Neutrophil (primary cell): Measurements from ENCODE around the gene GPC5.

Source experiments
- H3K27ac ChIP-seq: fragments of 200-600 bp; sonication (generic); 2 replicates; pipeline ENCODE4 v1.5.1; 2016; ENCODE audit warnings: mild to moderate bottlenecking, moderate library complexity
- H3K27me3 ChIP-seq: fragments of 200-600 bp; sonication (generic); 2 replicates; pipeline ENCODE4 v1.6.0; 2016; ENCODE audit warnings: mild to moderate bottlenecking
- H3K36me3 ChIP-seq: fragments of 200-600 bp; sonication (generic); 2 replicates; pipeline ENCODE4 v1.5.1; 2017
- H3K4me1 ChIP-seq, 2 experiments: fragments of 200-600 bp in 1 of 2; sonication (generic) in 1 of 2; 1 replicate in 1 of 2; 2 replicates in 1 of 2; pipeline versions ENCODE4 v1.5.1 to v1.6.1; 2013 to 2016; ENCODE audit warnings: low read depth in 1 of 2, low read length in 1 of 2, mild to moderate bottlenecking in 1 of 2, moderate library complexity in 1 of 2; ENCODE audit not compliant: control insufficient read depth in 1 of 2, insufficient read depth in 1 of 2
- H3K4me3 ChIP-seq, 2 experiments: fragments of 200-600 bp in 1 of 2; sonication (generic) in 1 of 2; 1 replicate in 1 of 2; 2 replicates in 1 of 2; pipeline ENCODE4 v1.5.1; 2013 to 2016; ENCODE audit warnings: low read depth in 1 of 2, low read length in 1 of 2, mild to moderate bottlenecking in 1 of 2, moderate library complexity in 1 of 2
- H3K9me3 ChIP-seq: fragments of 200-600 bp; sonication (generic); 2 replicates; pipeline ENCODE4 v1.5.1; 2016
- CTCF ChIP-seq: fragments of 200-600 bp; sonication (generic); IDR thresholded peaks from 2 replicates; pipeline ENCODE4 v1.5.1; 2016; ENCODE audit warnings: antibody characterized with exemption

The GPC5 gene

GRCh38 chr13:92387245-92387644 lies 988.8 kb downstream of the GPC5 start:
- Histone ChIP-seq H3K27ac (no peak overlapping the region), H3K4me3 (no peak overlapping the region), H3K9me3 (no peaks in the 10 kb centered on the region), H3K36me3 (no peaks in the 10 kb centered on the region), H3K27me3 (no peaks in the 10 kb centered on the region), H3K4me1 (no peaks in the 10 kb centered on the region)
- TF ChIP-seq CTCF = no peak

GRCh38 chr13:92390217-92390616 lies 991.8 kb downstream of the GPC5 start:
- no peaks in the 10 kb centered on the region for H3K9me3 ChIP-seq
- H3K4me1 ChIP-seq = no peaks in the 10 kb centered on the region
- H3K36me3 ChIP-seq = no peaks in the 10 kb centered on the region
- no peaks in the 10 kb centered on the region for H3K27me3 ChIP-seq
- TF ChIP-seq CTCF = no peak
- H3K4me3 ChIP-seq = no peak overlapping the region
- H3K27ac ChIP-seq = no peak overlapping the region

GRCh38 chr13:92403606-92404005 lies 1005.2 kb downstream of the GPC5 start:
- no peak for TF ChIP-seq CTCF
- Histone ChIP-seq H3K4me3 (no peak overlapping the region), H3K4me1 (no peaks in the 10 kb centered on the region), H3K9me3 (no peaks in the 10 kb centered on the region), H3K36me3 (no peaks in the 10 kb centered on the region), H3K27me3 (no peaks in the 10 kb centered on the region), H3K27ac (no peak overlapping the region)

- Histone ChIP-seq H3K4me1 (no peaks in the 10 kb centered on the region), H3K9me3 (no peaks in the 10 kb centered on the region), H3K36me3 (no peaks in the 10 kb centered on the region), H3K27me3 (no peaks in the 10 kb centered on the region), H3K4me3 (no peak overlapping the region), H3K27ac (no peak overlapping the region)
- no peak for TF ChIP-seq CTCF
These were observed 1009.4 kb downstream of the GPC5 start for GRCh38 chr13:92407858-92408257.

GRCh38 chr13:92412481-92412880 lies 1014.1 kb downstream of the GPC5 start:
- no peak overlapping the region for H3K27ac ChIP-seq
- no peak overlapping the region for H3K4me3 ChIP-seq
- H3K9me3 ChIP-seq = no peaks in the 10 kb centered on the region
- no peaks in the 10 kb centered on the region for H3K36me3 ChIP-seq
- H3K4me1 ChIP-seq = no peaks in the 10 kb centered on the region
- no peak for TF ChIP-seq CTCF
- H3K27me3 ChIP-seq = no peaks in the 10 kb centered on the region

- H3K27ac ChIP-seq = no peak overlapping the region
- TF ChIP-seq CTCF = no peak
- H3K4me3 ChIP-seq = no peak overlapping the region
- H3K9me3 ChIP-seq = no peaks in the 10 kb centered on the region
- H3K4me1 ChIP-seq = no peaks in the 10 kb centered on the region
- H3K27me3 ChIP-seq = no peaks in the 10 kb centered on the region
- H3K36me3 ChIP-seq = no peaks in the 10 kb centered on the region
These were observed 1014.6 kb downstream of the GPC5 start for GRCh38 chr13:92412996-92413395.
